AG09319 (cell line): ENCODE measurements around the gene CXCL16.

ENCODE experiments used
- DNase-seq: peaks from one replicate; pipeline ENCODE4 v3.0.0-alpha.2; 2010; ENCODE audit warnings: low read depth; ENCODE audit errors: extremely low read depth
- TF ChIP-seq, protein P1 (sequence below): IDR thresholded peaks from 2 replicates; pipeline ENCODE4 v1.5.1; 2011; ENCODE audit warnings: low read depth, mild to moderate bottlenecking, inconsistent platforms, low read length, moderate library complexity

Gene CXCL16

DNA sequence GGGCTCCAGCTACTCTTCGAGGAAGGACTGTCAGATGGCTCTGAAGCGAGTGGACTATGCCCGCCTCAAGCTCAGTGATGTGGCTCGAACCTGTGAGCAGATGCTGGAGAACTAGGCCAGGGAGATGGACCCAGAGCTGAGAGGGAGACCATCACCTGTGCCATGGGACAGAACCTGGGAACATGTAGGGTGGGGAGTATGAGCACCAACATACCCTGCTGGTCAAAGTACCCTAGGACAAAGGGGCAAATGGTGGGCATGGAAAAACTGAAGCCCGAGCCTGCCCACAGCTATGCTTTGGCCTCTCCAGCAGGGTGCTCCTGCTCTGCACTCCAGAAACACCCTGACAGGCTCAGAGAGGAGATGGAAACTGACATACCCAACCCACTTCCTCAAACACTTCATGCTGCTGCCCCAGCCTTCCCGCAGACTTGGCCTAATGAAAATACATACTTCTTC lies 6.6 kb downstream of the CXCL16 start:
- TF ChIP-seq, protein P1, sequence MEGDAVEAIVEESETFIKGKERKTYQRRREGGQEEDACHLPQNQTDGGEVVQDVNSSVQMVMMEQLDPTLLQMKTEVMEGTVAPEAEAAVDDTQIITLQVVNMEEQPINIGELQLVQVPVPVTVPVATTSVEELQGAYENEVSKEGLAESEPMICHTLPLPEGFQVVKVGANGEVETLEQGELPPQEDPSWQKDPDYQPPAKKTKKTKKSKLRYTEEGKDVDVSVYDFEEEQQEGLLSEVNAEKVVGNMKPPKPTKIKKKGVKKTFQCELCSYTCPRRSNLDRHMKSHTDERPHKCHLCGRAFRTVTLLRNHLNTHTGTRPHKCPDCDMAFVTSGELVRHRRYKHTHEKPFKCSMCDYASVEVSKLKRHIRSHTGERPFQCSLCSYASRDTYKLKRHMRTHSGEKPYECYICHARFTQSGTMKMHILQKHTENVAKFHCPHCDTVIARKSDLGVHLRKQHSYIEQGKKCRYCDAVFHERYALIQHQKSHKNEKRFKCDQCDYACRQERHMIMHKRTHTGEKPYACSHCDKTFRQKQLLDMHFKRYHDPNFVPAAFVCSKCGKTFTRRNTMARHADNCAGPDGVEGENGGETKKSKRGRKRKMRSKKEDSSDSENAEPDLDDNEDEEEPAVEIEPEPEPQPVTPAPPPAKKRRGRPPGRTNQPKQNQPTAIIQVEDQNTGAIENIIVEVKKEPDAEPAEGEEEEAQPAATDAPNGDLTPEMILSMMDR, result no peak
- DNase-seq, result no peak

DNA sequence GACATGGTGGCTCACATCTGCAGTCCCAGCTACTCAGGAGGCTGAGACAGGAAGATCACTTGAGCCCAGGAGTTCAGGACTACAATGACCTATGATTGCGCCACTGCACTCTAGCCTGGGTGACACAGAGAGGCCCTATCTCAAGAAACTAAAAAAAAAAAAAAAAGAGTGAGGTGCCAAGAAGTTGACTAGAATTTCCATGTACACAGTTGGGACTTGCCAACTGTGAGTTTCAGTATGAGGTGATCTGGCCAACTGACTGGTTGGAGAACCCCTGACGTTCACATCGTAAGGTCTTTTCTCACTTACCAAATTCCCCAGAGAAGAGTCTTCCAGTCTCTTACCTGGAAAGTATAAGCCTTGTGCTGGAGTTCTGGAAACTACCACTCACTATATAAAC lies 11.6 kb downstream of the CXCL16 start:
- no peak for DNase-seq
- TF ChIP-seq, protein P1, result no peak

DNA sequence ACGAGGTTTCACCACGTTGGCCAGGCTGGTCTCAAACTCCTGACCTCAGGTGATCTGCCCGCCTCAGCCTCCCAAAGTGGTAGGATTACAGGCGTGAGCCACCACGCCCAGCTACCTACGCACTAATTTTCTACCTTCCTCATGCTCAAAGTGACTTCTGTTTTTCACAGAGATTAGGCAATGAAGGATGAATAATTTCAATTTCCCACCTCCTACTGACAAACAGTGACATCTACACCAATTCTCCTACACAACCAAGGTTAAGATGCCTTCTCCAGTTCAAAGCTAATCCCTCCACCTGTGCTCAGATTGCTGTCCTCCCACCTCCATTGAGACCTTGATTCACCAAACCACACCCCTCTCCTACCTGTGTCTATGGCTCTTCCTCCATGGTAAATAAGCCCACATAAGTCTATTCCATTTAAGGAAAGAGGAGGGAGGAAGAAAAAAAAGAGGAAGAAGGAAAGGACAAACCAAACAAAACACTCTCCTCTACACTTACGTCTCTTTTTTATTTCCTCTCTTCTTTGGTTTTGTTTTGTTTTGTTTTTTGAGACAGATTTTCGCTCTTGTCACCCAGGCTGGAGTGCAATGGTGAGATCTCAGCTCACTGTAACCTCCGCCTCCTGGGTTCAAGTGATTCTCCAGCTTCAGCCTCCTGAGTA lies 13.9 kb downstream of the CXCL16 start:
- DNase-seq, result no peak

DNA sequence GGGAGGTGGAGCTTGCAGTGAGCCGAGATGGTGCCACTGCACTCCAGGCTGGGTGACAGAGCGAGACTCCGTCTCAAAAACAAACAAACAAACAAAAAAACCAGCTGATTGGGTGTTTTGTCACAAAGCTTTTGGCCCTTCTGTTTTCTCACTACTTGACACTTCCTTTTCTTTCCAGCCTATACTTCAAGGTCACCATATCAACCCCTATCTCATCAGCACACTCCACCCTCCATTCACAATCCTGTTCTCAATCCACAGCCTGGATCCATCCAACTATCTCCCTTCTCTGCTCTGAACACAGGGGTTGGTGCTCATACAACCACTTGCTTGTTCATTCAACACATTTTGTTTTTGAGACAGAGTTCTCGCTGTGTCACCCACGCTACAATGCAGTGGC lies 15.1 kb downstream of the CXCL16 start:
- no peak for DNase-seq
- TF ChIP-seq, protein P1, result no peak

More for the DNA sequence above, 13.9 kb downstream of the CXCL16 start:
- TF ChIP-seq, protein P1, result no peak

DNA sequence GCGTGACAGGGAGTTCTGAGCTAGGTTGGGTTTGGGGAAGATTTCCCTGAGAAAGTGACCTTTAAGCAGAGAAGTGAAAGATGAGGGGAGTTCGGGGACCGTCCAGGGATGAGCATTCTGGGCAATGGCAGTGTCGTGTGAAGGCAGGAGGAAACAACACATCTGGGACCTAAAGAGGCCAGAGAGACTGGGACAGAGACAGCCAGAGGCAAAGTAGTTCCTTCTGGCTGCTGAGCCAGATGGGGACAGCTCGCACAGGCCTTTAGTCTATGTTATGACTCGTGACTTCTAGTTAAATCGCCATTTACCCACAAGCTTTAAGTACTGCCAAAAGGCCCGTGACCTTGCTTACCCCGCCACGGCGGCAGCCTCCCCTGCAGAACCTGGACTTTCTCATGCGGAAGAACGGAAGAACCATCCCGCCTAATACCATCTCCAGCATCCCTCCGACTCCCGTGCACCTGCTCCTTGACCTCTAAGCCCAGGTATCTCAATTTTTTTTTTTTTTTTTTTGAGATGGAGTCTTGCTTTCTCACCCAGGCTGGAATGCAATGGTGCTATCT lies 17.0 kb downstream of the CXCL16 start:
- DNase-seq, result no peak
- TF ChIP-seq, protein P1, result no peak

DNA sequence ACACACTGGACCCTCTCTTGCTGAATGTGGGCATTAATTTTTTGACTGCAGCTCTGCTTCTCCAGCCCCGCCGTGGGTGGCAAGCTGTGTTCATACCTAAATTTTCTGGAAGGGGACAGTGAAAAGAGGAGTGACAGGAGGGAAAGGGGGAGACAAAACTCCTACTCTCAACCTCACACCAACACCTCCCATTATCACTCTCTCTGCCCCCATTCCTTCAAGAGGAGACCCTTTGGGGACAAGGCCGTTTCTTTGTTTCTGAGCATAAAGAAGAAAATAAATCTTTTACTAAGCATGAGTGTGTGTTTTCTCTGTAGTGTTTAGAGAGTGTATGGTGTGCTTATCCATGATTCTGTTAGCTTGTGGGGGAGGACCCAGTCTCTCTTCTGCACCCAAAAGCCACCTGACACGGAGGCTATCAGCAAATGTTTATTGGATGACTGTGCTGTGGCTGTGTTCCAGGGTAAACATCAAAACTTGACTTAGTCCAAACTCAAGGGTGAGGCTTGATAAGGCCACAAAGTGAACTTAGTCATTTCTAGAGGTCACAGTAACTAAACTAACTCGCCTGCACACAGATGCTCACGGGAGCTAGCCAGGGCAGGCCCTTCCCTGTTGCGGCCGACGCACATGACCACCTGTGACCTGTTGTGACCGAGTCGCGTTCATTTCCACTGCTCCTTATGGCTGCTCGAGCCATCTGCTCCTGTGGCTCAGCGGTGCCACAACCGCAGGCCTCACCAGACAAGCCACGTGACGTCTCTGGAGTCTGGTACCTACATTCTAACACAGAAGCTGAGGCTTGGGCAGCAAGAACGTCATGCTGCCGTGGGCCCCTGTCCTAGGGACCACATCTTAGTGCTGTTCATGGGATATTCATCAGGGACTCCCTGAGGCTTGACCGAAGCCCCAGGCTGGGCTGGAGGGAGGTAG lies 18.3 kb downstream of the CXCL16 start:
- DNase-seq, result no peak
- TF ChIP-seq, protein P1, result no peak

DNA sequence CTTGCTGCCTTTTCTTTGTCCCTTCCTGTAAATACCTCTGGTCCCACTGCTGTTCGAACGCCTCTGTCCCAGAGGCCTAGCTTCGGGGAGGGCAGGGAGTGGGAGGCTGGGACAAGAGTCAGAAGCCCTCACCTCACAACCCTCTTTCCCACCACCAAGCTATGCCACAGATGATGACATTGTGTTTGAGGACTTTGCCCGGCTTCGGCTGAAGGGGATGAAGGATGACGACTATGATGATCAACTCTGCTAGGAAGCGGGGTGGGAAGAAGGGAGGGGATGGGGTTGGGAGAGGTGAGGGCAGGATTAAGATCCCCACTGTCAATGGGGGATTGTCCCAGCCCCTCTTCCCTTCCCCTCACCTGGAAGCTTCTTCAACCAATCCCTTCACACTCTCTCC lies 18.9 kb downstream of the CXCL16 start:
- TF ChIP-seq, protein P1, result no peak

More for the DNA sequence above, 18.9 kb downstream of the CXCL16 start:
- no peak for DNase-seq
